ENCODE measurements around the gene CDK4. TPM values are rescaled to one million over a fixed set of nuclear protein-coding genes. Genes with fewer than 3 reads are reported as not detected.

The CDK4 gene
- total and polyA plus RNA-seq, 2 donors, result 38.5 to 96.8 TPM

- Histone ChIP-seq H3K4me1 (ENCODE audit: control insufficient read depth in 2 of 2, insufficient read depth in 2 of 2, low read length in 2 of 2) (peaks cover 28 to 55% of the 10 kb centered on the region in 2 donors), H3K36me3 (ENCODE audit: control insufficient read depth in 2 of 2, insufficient read depth in 2 of 2, low read length in 1 of 2) (peaks cover 16 to 26% of the 10 kb centered on the region in 2 donors), H3K27ac (ENCODE audit: low read depth in 1 of 2, low read length in 1 of 2) (peak overlapping the region in 1 of 2 donors; percentile 81), H3K27me3 (ENCODE audit: control insufficient read depth in 2 of 2, insufficient read depth in 1 of 2, low read length in 1 of 2) (peaks cover 2 to 14% of the 10 kb centered on the region in 2 donors), H3K9me3 (ENCODE audit: control insufficient read depth in 2 of 2, insufficient read depth in 1 of 2, low read length in 1 of 2) (peaks cover 0 to 2% of the 10 kb centered on the region in 2 donors), H3K4me3 (ENCODE audit: low read length in 2 of 2) (peak overlapping the region; percentile 22 to 88)
- DNase-seq (ENCODE audit: low read depth in 6 of 9, low spot score in 9 of 9), result no peak
- 1% methylated on average over 34 of the region's 34 CpGs for WGBS
Observed at GRCh38 chr12:57755194-57755453, 3.0 kb upstream of the CDK4 start.

- peaks cover 28 to 55% of the 10 kb centered on the region in 2 donors for H3K4me1 ChIP-seq (ENCODE audit: control insufficient read depth in 2 of 2, insufficient read depth in 2 of 2, low read length in 2 of 2)
- WGBS, result 1% methylated on average over 41 of the region's 41 CpGs
- H3K4me3 ChIP-seq (ENCODE audit: low read length in 2 of 2), result peak within 1 kb of the TSS; percentile 52 to 88
- H3K36me3 ChIP-seq (ENCODE audit: control insufficient read depth in 2 of 2, insufficient read depth in 2 of 2, low read length in 1 of 2), result peaks cover 16 to 28% of the 10 kb centered on the region in 2 donors
- DNase-seq (ENCODE audit: low read depth in 6 of 9, low spot score in 9 of 9), result peak; percentile 68 to 94 (median 87)
- peaks cover 0 to 2% of the 10 kb centered on the region in 2 donors for H3K9me3 ChIP-seq (ENCODE audit: control insufficient read depth in 2 of 2, insufficient read depth in 1 of 2, low read length in 1 of 2)
- H3K27ac ChIP-seq (ENCODE audit: low read depth in 1 of 2, low read length in 1 of 2), result peak within 1 kb of the TSS; percentile 81 to 83
- H3K27me3 ChIP-seq (ENCODE audit: control insufficient read depth in 2 of 2, insufficient read depth in 1 of 2, low read length in 1 of 2), result peaks cover 2 to 14% of the 10 kb centered on the region in 2 donors
Observed at GRCh38 chr12:57754411-57755193, 2.5 kb upstream of the CDK4 start, which contains the start of gene MARCHF9. MARCHF9 (plus strand) TSS chr12:57755103; CDS start chr12:57755529, 426 bp downstream.

- Histone ChIP-seq H3K4me3 (ENCODE audit: low read length in 2 of 2) (no peak overlapping the region), H3K27me3 (ENCODE audit: control insufficient read depth in 2 of 2, insufficient read depth in 1 of 2, low read length in 1 of 2) (peaks cover 2 to 14% of the 10 kb centered on the region in 2 donors), H3K36me3 (ENCODE audit: control insufficient read depth in 2 of 2, insufficient read depth in 2 of 2, low read length in 1 of 2) (peaks cover 15 to 30% of the 10 kb centered on the region in 2 donors), H3K9me3 (ENCODE audit: control insufficient read depth in 2 of 2, insufficient read depth in 1 of 2, low read length in 1 of 2) (peaks cover 0 to 2% of the 10 kb centered on the region in 2 donors), H3K4me1 (ENCODE audit: control insufficient read depth in 2 of 2, insufficient read depth in 2 of 2, low read length in 2 of 2) (peaks cover 28 to 55% of the 10 kb centered on the region in 2 donors), H3K27ac (ENCODE audit: low read depth in 1 of 2, low read length in 1 of 2) (peak overlapping the region in 1 of 2 donors; percentile 83)
- 78% methylated on average over 1 of the region's 1 CpG for WGBS
- DNase-seq (ENCODE audit: low read depth in 6 of 9, low spot score in 9 of 9), result no peak
Observed at GRCh38 chr12:57753756-57754337, 1.7 kb upstream of the CDK4 start.

- Histone ChIP-seq H3K36me3 (ENCODE audit: control insufficient read depth in 2 of 2, insufficient read depth in 2 of 2, low read length in 1 of 2) (peaks cover 8 to 29% of the 10 kb centered on the region in 2 donors), H3K27me3 (ENCODE audit: control insufficient read depth in 2 of 2, insufficient read depth in 1 of 2, low read length in 1 of 2) (peaks cover 2 to 14% of the 10 kb centered on the region in 2 donors), H3K4me3 (ENCODE audit: low read length in 2 of 2) (peak overlapping the region; percentile 17 to 43), H3K9me3 (ENCODE audit: control insufficient read depth in 2 of 2, insufficient read depth in 1 of 2, low read length in 1 of 2) (peaks cover 0 to 2% of the 10 kb centered on the region in 2 donors), H3K4me1 (ENCODE audit: control insufficient read depth in 2 of 2, insufficient read depth in 2 of 2, low read length in 2 of 2) (peaks cover 28 to 55% of the 10 kb centered on the region in 2 donors), H3K27ac (ENCODE audit: low read depth in 1 of 2, low read length in 1 of 2) (peak overlapping the region; percentile 22 to 75)
- WGBS, result 4% methylated on average over 5 of the region's 5 CpGs
- no peak for DNase-seq (ENCODE audit: low read depth in 6 of 9, low spot score in 9 of 9)
Observed at GRCh38 chr12:57752668-57753000, 524 bp upstream of the CDK4 start.

GRCh38 chr12:57751432-57751787, 700 bp downstream of the CDK4 start:
- H3K4me1 ChIP-seq (ENCODE audit: control insufficient read depth in 2 of 2, insufficient read depth in 2 of 2, low read length in 2 of 2), result peaks cover 23 to 49% of the 10 kb centered on the region in 2 donors
- WGBS, result 17% methylated on average over 8 of the region's 8 CpGs

GRCh38 chr12:57750561-57751431, 1.3 kb downstream of the CDK4 start:
- peak overlapping the region in 1 of 2 donors; percentile 59 for H3K4me3 ChIP-seq (ENCODE audit: low read length in 2 of 2)
- no peak for DNase-seq (ENCODE audit: low read depth in 6 of 9, low spot score in 9 of 9)
- WGBS, result 95% methylated on average over 15 of the region's 15 CpGs
- H3K9me3 ChIP-seq (ENCODE audit: control insufficient read depth in 2 of 2, insufficient read depth in 1 of 2, low read length in 1 of 2), result no peaks in the 10 kb centered on the region
- H3K36me3 ChIP-seq (ENCODE audit: control insufficient read depth in 2 of 2, insufficient read depth in 2 of 2, low read length in 1 of 2), result peaks cover 14 to 44% of the 10 kb centered on the region in 2 donors
- peaks cover 19 to 43% of the 10 kb centered on the region in 2 donors for H3K4me1 ChIP-seq (ENCODE audit: control insufficient read depth in 2 of 2, insufficient read depth in 2 of 2, low read length in 2 of 2)
- H3K27ac ChIP-seq (ENCODE audit: low read depth in 1 of 2, low read length in 1 of 2), result no peak overlapping the region
- H3K27me3 ChIP-seq (ENCODE audit: control insufficient read depth in 2 of 2, insufficient read depth in 1 of 2, low read length in 1 of 2), result peaks cover 0 to 2% of the 10 kb centered on the region in 2 donors

More at GRCh38 chr12:57751432-57751787, 700 bp downstream of the CDK4 start:
- H3K27me3 ChIP-seq (ENCODE audit: control insufficient read depth in 2 of 2, insufficient read depth in 1 of 2, low read length in 1 of 2), result peaks cover 2 to 8% of the 10 kb centered on the region in 2 donors
- peaks cover 13 to 40% of the 10 kb centered on the region in 2 donors for H3K36me3 ChIP-seq (ENCODE audit: control insufficient read depth in 2 of 2, insufficient read depth in 2 of 2, low read length in 1 of 2)
- no peaks in the 10 kb centered on the region for H3K9me3 ChIP-seq (ENCODE audit: control insufficient read depth in 2 of 2, insufficient read depth in 1 of 2, low read length in 1 of 2)
- no peak overlapping the region for H3K27ac ChIP-seq (ENCODE audit: low read depth in 1 of 2, low read length in 1 of 2)
- H3K4me3 ChIP-seq (ENCODE audit: low read length in 2 of 2), result peak overlapping the region; percentile 59 to 81
- DNase-seq (ENCODE audit: low read depth in 6 of 9, low spot score in 9 of 9), result no peak

- Histone ChIP-seq H3K36me3 (ENCODE audit: control insufficient read depth in 2 of 2, insufficient read depth in 2 of 2, low read length in 1 of 2) (peaks cover 14 to 44% of the 10 kb centered on the region in 2 donors), H3K4me3 (ENCODE audit: low read length in 2 of 2) (no peak overlapping the region), H3K27ac (ENCODE audit: low read depth in 1 of 2, low read length in 1 of 2) (no peak overlapping the region), H3K27me3 (ENCODE audit: control insufficient read depth in 2 of 2, insufficient read depth in 1 of 2, low read length in 1 of 2) (peaks cover 0 to 2% of the 10 kb centered on the region in 2 donors), H3K9me3 (ENCODE audit: control insufficient read depth in 2 of 2, insufficient read depth in 1 of 2, low read length in 1 of 2) (no peaks in the 10 kb centered on the region), H3K4me1 (ENCODE audit: control insufficient read depth in 2 of 2, insufficient read depth in 2 of 2, low read length in 2 of 2) (peaks cover 25 to 48% of the 10 kb centered on the region in 2 donors)
- no peak for DNase-seq (ENCODE audit: low read depth in 6 of 9, low spot score in 9 of 9)
- 98% methylated on average over 5 of the region's 5 CpGs for WGBS
Observed at GRCh38 chr12:57749061-57749460, 3.0 kb downstream of the CDK4 start.

GRCh38 chr12:57746025-57746424, 6.1 kb downstream of the CDK4 start:
- H3K9me3 ChIP-seq (ENCODE audit: control insufficient read depth in 2 of 2, insufficient read depth in 1 of 2, low read length in 1 of 2), result no peaks in the 10 kb centered on the region
- no peak overlapping the region for H3K27ac ChIP-seq (ENCODE audit: low read depth in 1 of 2, low read length in 1 of 2)
- H3K36me3 ChIP-seq (ENCODE audit: control insufficient read depth in 2 of 2, insufficient read depth in 2 of 2, low read length in 1 of 2), result peaks cover 14 to 44% of the 10 kb centered on the region in 2 donors
- H3K4me1 ChIP-seq (ENCODE audit: control insufficient read depth in 2 of 2, insufficient read depth in 2 of 2, low read length in 2 of 2), result peaks cover 22 to 42% of the 10 kb centered on the region in 2 donors
- no peak overlapping the region for H3K4me3 ChIP-seq (ENCODE audit: low read length in 2 of 2)
- H3K27me3 ChIP-seq (ENCODE audit: control insufficient read depth in 2 of 2, insufficient read depth in 1 of 2, low read length in 1 of 2), result peaks cover 0 to 2% of the 10 kb centered on the region in 2 donors
- no peak for DNase-seq (ENCODE audit: low read depth in 6 of 9, low spot score in 9 of 9)
- 95% methylated on average over 3 of the region's 3 CpGs for WGBS

Data from thymus (tissue), 11 donors.